GM12872 (cell line): ENCODE measurements around the gene CPHXL2.

Experiments
- TF ChIP-seq, protein P1 (sequence below): IDR thresholded peaks from 3 replicates; pipeline ENCODE4 v1.5.1; 2011; ENCODE audit warnings: low read depth, mild to moderate bottlenecking, low read length, moderate library complexity; ENCODE audit not compliant: insufficient read depth

CPHXL2 gene

DNA sequence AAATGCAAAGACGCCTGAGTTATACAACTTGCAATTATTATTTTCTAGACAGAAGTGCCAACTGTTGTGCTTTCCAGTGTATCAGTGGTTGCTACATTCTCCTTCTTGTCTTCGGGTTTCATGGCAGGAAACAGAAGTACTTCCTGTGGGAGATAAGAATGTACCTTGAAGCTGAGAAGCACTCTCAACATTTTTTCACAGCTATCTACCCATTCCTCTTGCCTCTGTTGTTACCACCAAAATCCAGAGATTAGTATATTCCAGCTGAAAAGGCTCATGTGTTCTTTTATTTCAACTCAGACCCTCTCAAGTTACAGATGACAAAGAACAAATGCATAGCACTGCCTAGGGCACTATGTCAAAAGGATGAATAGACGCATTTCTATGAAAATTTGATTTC is 49.0 kb downstream of the CPHXL2 start:
- TF ChIP-seq, protein P1, sequence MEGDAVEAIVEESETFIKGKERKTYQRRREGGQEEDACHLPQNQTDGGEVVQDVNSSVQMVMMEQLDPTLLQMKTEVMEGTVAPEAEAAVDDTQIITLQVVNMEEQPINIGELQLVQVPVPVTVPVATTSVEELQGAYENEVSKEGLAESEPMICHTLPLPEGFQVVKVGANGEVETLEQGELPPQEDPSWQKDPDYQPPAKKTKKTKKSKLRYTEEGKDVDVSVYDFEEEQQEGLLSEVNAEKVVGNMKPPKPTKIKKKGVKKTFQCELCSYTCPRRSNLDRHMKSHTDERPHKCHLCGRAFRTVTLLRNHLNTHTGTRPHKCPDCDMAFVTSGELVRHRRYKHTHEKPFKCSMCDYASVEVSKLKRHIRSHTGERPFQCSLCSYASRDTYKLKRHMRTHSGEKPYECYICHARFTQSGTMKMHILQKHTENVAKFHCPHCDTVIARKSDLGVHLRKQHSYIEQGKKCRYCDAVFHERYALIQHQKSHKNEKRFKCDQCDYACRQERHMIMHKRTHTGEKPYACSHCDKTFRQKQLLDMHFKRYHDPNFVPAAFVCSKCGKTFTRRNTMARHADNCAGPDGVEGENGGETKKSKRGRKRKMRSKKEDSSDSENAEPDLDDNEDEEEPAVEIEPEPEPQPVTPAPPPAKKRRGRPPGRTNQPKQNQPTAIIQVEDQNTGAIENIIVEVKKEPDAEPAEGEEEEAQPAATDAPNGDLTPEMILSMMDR: no peak

DNA sequence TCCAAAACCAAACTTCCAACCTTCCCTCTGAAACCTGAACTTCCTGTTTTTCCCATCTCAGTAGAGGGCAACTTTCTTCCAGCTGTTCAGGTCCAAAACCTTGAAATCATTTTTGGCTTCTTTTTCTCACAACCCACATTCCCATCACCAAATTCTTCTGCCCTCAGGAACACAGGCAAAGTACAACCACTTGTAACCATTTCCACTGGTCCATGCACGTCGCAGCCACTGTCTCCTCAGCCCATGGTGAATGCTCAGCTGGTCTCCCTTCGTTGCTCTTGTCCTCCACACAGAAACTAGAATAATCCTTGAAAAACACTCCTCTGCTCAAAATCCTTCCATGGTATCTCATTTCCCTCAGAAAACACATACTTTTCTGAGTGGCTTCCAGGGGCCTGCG is 50.0 kb downstream of the CPHXL2 start:
- TF ChIP-seq, protein P1: no peak

DNA sequence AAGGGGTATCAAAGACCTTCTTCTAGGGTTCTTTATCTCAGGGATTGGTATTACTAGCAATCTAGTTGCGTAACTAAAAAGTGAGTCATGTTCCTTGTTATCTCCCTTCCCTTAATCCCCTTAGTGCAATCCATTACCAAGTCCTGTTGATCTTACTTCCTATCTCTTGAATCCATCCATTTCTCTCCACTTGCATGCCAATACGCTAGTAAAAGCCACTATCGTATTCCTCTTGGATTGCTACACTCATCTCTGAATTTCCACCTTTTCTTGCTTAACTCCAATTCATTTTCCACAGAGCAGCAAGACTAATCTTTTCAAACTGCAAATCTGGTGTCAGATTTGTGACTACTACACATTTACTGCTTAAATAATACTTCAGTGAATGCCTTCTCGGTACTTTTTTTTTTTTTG is 51.9 kb downstream of the CPHXL2 start:
- TF ChIP-seq, protein P1: no peak

DNA sequence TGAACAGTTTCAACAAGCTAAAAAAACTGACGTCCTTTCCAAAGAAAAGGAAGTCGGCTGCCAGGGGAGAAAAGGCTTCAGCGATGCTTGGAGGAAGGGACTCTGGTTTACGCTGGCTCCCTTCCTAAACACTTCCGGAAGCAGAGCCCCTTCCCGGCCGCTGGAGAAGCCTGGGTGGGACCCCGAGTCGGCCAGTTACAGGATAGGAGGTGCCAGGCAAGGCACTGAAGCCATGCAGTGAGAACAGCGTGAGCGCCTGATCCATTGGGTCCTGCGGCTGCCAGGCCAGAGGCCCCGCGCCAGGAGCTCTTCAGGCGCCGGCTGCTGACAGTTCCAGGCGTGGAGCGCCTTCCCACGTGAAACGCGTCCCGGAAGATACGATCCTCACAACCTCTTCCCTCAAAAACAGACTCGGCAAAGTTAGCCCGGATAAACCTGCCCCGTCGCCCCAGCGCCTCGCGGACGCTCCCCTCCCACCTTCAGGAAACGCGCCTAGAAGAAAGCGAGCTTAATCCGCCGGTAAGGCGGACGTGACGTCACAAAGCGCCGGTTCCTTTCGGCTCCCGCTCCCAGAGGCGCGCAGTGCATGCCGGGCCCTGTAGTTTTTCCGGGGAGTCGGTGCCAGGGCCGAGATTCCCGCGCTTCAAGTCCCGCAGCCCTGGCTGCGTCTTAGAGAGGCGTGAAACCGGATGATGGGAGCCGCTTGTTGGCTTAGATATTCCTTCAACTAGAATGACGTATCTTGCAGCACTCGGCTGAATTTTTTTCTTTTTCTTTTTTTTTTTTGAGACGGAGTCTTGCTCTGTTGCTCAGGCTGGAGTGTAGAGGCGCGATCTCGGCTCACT is 53.8 kb downstream of the CPHXL2 start, which contains the start of gene ADAT1:
ADAT1 (minus strand) TSS at position 521 of the 845 bp plus-strand sequence. CDS start 2,482 bp downstream, outside the sequence.
- TF ChIP-seq, protein P1: no peak

DNA sequence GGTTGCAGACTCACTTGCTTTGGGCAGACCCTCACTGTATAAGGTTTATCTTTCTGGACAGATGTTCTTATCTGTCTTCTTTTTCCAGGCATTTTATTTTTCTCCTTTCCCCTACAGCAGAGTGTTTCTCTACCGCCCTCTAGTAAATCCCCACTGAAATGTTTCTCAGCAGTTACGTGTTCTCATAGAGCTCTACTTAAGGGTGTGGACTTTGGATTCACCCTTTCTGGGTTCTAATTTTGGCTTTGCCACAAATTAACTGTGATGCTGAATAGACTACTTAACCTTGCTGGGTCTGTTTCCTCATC is 55.7 kb downstream of the CPHXL2 start:
- TF ChIP-seq, protein P1: peak; percentile 35; the same call in 2 of the 3 replicates

DNA sequence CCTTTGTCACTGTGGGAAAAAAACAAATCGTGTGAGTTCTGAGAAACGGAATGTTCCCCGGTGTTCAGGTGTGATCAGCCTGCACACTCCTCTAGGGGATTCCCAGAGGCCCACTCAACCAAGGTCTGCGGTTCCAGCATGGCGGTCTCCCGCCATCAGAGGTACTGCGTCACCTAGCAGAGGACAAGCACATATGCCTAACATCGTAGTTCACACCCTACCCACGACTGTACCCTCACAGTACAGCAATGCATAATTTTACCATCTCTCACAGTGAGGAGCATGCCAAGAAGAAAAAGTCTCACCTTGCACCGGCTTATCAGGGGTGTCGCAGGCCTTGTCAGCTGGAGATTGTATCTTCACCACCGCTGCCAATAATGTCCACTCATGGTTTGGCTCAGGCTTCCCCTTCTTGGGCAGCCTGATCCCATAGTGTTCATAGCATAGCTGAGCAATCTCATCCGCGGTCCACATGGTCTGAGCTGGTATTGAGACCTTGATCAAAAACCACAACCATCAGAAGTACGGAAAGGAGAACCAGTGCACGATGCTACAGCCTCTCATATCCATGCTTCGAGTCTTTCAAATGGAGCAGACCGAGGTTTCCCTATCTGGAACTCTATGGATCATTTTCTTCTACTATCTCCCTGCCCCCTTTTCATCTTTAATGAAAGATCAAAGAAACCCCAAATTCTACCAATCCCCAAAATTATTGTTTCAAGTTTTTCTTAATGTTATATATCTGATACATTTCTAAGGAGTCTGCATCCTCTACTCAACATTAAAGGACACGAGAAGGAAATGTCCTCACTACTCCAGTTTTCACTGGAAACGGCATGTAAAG is 56.3 kb downstream of the CPHXL2 start:
- TF ChIP-seq, protein P1: no peak

DNA sequence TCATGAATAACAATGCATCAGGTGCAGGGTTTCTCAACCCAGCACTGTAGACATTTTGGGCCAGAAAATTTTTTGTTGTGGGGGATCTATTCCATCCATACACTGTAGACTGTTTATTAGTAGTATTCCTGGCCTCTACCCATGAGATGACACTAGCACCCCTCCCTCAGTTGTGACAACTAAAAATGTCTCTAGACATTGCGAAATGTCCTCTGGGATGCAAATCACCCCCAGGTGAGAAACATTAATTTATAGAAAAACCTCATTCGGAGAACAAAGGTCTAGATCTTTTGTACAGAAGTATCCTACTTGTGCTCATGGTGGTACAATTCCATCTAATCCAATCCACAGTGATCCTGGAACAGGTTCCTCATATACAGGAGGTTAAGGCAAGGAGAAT is 58.0 kb downstream of the CPHXL2 start:
- TF ChIP-seq, protein P1: no peak
